Camera-type eye (tissue), 1 donor: ENCODE results near the gene APOC4. TPM values are rescaled to one million over a fixed set of nuclear protein-coding genes. Genes with fewer than 3 reads are reported as not detected.

Experiments used
- total RNA-seq: library from RNA; depleted of rRNA; stranded (reverse); fragments of >200 nt; gene quantifications from one replicate; pipeline ENCODE4 v1.2.3, GENCODE V29; 2014

APOC4 gene
- total RNA-seq, result not detected

DNA sequence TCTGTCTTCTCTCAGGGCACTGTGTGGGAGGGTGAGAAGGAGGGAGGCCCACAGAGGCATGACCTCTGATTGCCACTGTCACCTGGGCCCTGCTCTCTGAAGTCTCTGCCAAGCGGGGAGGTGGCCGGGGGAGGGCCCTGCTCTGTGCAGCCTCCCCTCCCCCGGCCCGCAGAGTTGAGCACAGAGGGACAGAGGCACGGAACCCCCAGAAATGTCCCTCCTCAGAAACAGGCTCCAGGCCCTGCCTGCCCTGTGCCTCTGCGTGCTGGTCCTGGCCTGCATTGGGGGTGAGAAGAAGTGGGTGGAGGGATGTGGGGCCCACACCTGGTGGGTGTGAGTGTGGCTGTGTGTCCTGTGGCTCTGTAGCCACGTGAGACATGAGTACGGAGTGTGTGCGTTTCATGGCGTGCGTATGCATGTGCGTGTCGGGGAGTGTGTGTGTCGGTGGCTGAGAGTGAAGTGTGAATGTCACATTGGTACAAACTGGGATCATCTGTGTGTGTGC lies at the start of gene APOC4:
APOC4 (plus strand) TSS at position 171 of the 505 bp plus-strand sequence; CDS start at position 212, 41 bp downstream.

GRCh38 chr19:44905437-44906160 lies 36.4 kb upstream of the APOC4 start, which contains the start of gene APOE:
Gene APOE, plus strand, starts transcription at chr19:44905796. Its CDS starts 829 bp downstream, at chr19:44906625.

DNA sequence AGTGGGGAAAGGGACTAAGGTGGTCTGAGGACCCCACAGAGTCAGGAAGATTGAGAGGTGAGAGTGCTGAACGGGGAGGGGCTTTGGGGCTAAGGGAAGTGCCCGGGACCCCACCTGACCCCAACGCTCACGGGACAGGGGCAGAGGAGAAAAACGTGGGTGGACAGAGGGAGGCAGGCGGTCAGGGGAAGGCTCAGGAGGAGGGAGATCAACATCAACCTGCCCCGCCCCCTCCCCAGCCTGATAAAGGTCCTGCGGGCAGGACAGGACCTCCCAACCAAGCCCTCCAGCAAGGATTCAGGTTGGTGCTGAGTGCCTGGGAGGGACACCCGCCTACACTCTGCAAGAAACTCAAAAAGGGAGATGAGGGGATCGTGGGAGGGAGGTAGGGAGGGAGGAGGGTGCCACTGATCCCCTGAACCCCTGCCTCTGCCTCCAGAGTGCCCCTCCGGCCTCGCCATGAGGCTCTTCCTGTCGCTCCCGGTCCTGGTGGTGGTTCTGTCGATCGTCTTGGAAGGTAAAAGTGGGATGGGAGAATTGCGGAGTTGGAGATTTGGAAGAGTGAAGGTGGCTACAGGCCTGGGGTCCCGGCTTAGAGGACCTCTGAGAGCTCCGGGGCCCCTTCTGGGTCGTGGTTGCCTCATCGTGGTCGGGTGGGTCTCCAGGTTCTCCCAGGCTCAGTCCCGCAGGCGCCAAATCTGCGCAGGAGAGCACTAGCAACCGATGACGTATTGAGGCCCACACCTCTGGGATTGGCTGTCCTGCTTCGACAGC lies 27.4 kb upstream of the APOC4 start, which contains the start of gene APOC1:
APOC1 (plus strand) TSS at position 176 of the 774 bp plus-strand sequence; CDS start at position 460, 284 bp downstream.

GRCh38 chr19:44954649-44955504 lies 12.8 kb downstream of the APOC4 start, which contains the start of gene CLPTM1:
Gene CLPTM1, plus strand, starts transcription at chr19:44955380. Its CDS starts 16 bp downstream, at chr19:44955396.

Other genes starting within 250 kb of the APOC4 start
- gene CEACAM16, start 243.1 kb upstream of the APOC4 start, total RNA-seq, result not detected
- 2.9 TPM for gene BCL3, start 193.5 kb upstream of the APOC4 start, total RNA-seq
- gene CBLC, start 164.3 kb upstream of the APOC4 start, total RNA-seq, result 1.1 TPM
- gene BCAM, start 133.1 kb upstream of the APOC4 start, total RNA-seq, result 80.4 TPM
- 67.2 TPM for gene NECTIN2, start 95.9 kb upstream of the APOC4 start, total RNA-seq
- 29.9 TPM for gene TOMM40, start 51.0 kb upstream of the APOC4 start, total RNA-seq
- gene APOE, start 36.4 kb upstream of the APOC4 start, total RNA-seq, result 168 TPM
- 7.1 TPM for gene APOC1, start 27.6 kb upstream of the APOC4 start, total RNA-seq
- not detected for gene APOC2, start 3.8 kb downstream of the APOC4 start, total RNA-seq
- gene CLPTM1, start 13.1 kb downstream of the APOC4 start, total RNA-seq, result 44.4 TPM
- 3.6 TPM for gene RELB, start 59.2 kb downstream of the APOC4 start, total RNA-seq
- gene CLASRP, start 96.8 kb downstream of the APOC4 start, total RNA-seq, result 79.8 TPM
- 0.71 TPM for gene ZNF296, start 134.2 kb downstream of the APOC4 start, total RNA-seq
- 17.5 TPM for gene GEMIN7, start 137.0 kb downstream of the APOC4 start, total RNA-seq
- gene PPP1R37, start 150.9 kb downstream of the APOC4 start, total RNA-seq, result 48.3 TPM
- 0.60 TPM for gene NKPD1, start 218.7 kb downstream of the APOC4 start, total RNA-seq
- gene TRAPPC6A, start 236.0 kb downstream of the APOC4 start, total RNA-seq, result 13.2 TPM
- gene BLOC1S3, start 236.5 kb downstream of the APOC4 start, total RNA-seq, result 7.8 TPM